ENCODE results near the gene NUBPL. TPM values are rescaled to one million over a fixed set of nuclear protein-coding genes. Genes with fewer than 3 reads are reported as not detected.
A peak's percentile ranks its signal among the peaks of the same experiment; 100 is the strongest.

Gene NUBPL
- polyA plus RNA-seq, 1 experiment: 9.3 TPM

- H3K27ac ChIP-seq (ENCODE audit: low read depth, low read length): no peak overlapping the region
- no peak for DNase-seq (ENCODE audit: low read depth, low spot score)
- POLR2A ChIA-PET: no interaction called here
- no peak for TF ChIP-seq CTCF (IDR thresholded peaks at IDR 0.05; ENCODE audit: low read depth, low read length)
- no peak overlapping the region for H3K4me3 ChIP-seq (ENCODE audit: low read depth, low read length)
- no peaks in the 10 kb centered on the region for H3K9me3 ChIP-seq (ENCODE audit: control insufficient read depth, insufficient read depth, low read length)
- CTCF ChIA-PET: no interaction called here
- peaks cover 4% of the 10 kb centered on the region for H3K27me3 ChIP-seq (ENCODE audit: control insufficient read depth, insufficient read depth, low read length)
These were observed 24.8 kb upstream of the NUBPL start for GRCh38 chr14:31536201-31536960.

DNA sequence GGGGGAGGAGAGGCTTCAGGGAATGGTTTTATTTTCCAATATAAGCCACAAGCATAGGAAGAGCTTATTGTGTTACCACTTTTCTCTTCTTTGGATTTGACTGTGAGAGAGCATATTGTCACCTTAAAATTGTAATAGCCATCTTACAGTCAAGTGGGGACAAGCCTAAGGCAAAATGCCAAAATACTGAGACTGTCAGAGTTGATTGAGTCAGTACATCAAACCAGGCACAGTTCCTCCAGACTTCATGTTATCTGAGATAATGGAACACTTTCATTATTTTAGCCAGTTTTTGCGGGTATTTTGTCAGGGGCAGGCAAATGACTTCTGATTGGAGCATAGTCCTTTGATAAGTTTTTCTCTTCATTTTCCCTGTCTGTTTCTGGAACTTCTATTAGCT, 19.5 kb upstream of the NUBPL start:
- TF ChIP-seq CTCF (IDR thresholded peaks at IDR 0.05; ENCODE audit: low read depth, low read length): no peak
- DNase-seq (ENCODE audit: low read depth, low spot score): no peak
- no peaks in the 10 kb centered on the region for H3K9me3 ChIP-seq (ENCODE audit: control insufficient read depth, insufficient read depth, low read length)
- CTCF ChIA-PET: interaction anchor here (1.5 kb wide), 1 partner anchor 713 kb away, joined by 4 read pairs; no protein-coding TSS in a partner anchor
- peaks cover 4% of the 10 kb centered on the region for H3K27me3 ChIP-seq (ENCODE audit: control insufficient read depth, insufficient read depth, low read length)
- POLR2A ChIA-PET: no interaction called here
- no peak overlapping the region for H3K27ac ChIP-seq (ENCODE audit: low read depth, low read length)
- no peak overlapping the region for H3K4me3 ChIP-seq (ENCODE audit: low read depth, low read length)

- Histone ChIP-seq H3K9me3 (ENCODE audit: control insufficient read depth, insufficient read depth, low read length) (no peaks in the 10 kb centered on the region), H3K4me3 (ENCODE audit: low read depth, low read length) (no peak overlapping the region), H3K27ac (ENCODE audit: low read depth, low read length) (no peak overlapping the region), H3K27me3 (ENCODE audit: control insufficient read depth, insufficient read depth, low read length) (no peaks in the 10 kb centered on the region)
- peak; percentile 54 for TF ChIP-seq CTCF (IDR thresholded peaks at IDR 0.05; ENCODE audit: low read depth, low read length)
- DNase-seq (ENCODE audit: low read depth, low spot score): no peak
- POLR2A ChIA-PET: no interaction called here
- CTCF ChIA-PET: interaction anchor here (1.6 kb wide), 1 partner anchor 21 kb away, joined by 4 read pairs; no protein-coding TSS in a partner anchor
These were observed 17.0 kb upstream of the NUBPL start for GRCh38 chr14:31543969-31544799.

DNA sequence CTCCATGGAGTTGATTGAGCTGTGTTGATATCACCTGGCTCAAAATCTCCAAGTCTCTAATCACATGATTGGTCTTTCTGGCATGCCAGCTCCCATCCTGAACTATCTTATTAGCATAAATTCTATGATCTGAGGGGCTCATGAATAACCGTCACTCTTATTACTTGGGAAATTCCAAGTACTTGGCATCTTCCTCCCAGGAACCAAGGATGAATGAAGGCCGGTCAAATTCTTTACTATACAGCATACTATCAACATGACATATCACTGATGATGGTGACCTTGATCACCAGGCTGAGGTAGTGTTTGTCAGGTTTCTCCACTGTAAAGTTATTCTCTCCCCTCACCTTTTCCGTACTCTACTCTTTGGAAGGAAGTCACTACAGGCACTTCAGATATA, 16.4 kb upstream of the NUBPL start:
- Histone ChIP-seq H3K27me3 (ENCODE audit: control insufficient read depth, insufficient read depth, low read length) (no peaks in the 10 kb centered on the region), H3K27ac (ENCODE audit: low read depth, low read length) (no peak overlapping the region), H3K9me3 (ENCODE audit: control insufficient read depth, insufficient read depth, low read length) (no peaks in the 10 kb centered on the region), H3K4me3 (ENCODE audit: low read depth, low read length) (no peak overlapping the region)
- POLR2A ChIA-PET: no interaction called here
- DNase-seq (ENCODE audit: low read depth, low spot score): no peak
- no peak for TF ChIP-seq CTCF (IDR thresholded peaks at IDR 0.05; ENCODE audit: low read depth, low read length)
- CTCF ChIA-PET: interaction anchor here (1.6 kb wide), 1 partner anchor 21 kb away, joined by 4 read pairs; no protein-coding TSS in a partner anchor

DNA sequence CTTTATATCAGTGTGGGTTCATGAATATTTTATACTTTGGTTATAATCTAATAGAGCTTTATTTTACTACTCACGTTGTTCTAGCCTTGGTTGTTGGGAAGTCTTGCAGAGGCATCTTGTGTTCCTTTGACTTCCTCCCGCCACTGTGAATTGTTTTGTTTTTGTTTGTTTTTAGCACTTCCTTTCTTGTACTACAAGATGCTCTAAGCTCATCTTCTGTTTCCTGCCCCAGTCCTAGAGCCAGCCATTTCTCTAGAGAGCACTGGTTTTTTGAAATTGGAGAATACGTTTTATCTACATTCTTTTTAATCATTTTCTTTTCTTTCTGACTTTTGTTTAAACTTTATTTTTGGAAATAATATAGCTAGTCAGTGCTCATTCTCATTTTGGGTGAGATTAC, 15.9 kb upstream of the NUBPL start:
- H3K4me3 ChIP-seq (ENCODE audit: low read depth, low read length): no peak overlapping the region
- H3K27me3 ChIP-seq (ENCODE audit: control insufficient read depth, insufficient read depth, low read length): no peaks in the 10 kb centered on the region
- TF ChIP-seq CTCF (IDR thresholded peaks at IDR 0.05; ENCODE audit: low read depth, low read length): no peak
- POLR2A ChIA-PET: no interaction called here
- no peak for DNase-seq (ENCODE audit: low read depth, low spot score)
- H3K27ac ChIP-seq (ENCODE audit: low read depth, low read length): no peak overlapping the region
- no peaks in the 10 kb centered on the region for H3K9me3 ChIP-seq (ENCODE audit: control insufficient read depth, insufficient read depth, low read length)
- CTCF ChIA-PET: interaction anchor here (1.6 kb wide), 1 partner anchor 22 kb away, joined by 4 read pairs; no protein-coding TSS in a partner anchor
